ENCODE results near the gene SNCB. TPM values are rescaled to one million over a fixed set of nuclear protein-coding genes. Genes with fewer than 3 reads are reported as not detected.
A peak's percentile ranks its signal among the peaks of the same experiment; 100 is the strongest.

SNCB gene
- total and polyA plus RNA-seq, 2 of the 13 experiments (the other 11 are each of a cell fraction or from before 2014, with no cell fraction given), result not detected

- TF ChIP-seq, protein P1, sequence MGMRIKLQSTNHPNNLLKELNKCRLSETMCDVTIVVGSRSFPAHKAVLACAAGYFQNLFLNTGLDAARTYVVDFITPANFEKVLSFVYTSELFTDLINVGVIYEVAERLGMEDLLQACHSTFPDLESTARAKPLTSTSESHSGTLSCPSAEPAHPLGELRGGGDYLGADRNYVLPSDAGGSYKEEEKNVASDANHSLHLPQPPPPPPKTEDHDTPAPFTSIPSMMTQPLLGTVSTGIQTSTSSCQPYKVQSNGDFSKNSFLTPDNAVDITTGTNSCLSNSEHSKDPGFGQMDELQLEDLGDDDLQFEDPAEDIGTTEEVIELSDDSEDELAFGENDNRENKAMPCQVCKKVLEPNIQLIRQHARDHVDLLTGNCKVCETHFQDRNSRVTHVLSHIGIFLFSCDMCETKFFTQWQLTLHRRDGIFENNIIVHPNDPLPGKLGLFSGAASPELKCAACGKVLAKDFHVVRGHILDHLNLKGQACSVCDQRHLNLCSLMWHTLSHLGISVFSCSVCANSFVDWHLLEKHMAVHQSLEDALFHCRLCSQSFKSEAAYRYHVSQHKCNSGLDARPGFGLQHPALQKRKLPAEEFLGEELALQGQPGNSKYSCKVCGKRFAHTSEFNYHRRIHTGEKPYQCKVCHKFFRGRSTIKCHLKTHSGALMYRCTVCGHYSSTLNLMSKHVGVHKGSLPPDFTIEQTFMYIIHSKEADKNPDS (CRISPR knock-in tag; IDR thresholded peaks at IDR 0.05), result no peak
- 0 out of 2 replicates have a peak, but pooled peaks have one; percentile 20 for TF ChIP-seq SMC3 (IDR thresholded peaks at IDR 0.05; ENCODE audit: low read length)
- TF ChIP-seq, protein P2, sequence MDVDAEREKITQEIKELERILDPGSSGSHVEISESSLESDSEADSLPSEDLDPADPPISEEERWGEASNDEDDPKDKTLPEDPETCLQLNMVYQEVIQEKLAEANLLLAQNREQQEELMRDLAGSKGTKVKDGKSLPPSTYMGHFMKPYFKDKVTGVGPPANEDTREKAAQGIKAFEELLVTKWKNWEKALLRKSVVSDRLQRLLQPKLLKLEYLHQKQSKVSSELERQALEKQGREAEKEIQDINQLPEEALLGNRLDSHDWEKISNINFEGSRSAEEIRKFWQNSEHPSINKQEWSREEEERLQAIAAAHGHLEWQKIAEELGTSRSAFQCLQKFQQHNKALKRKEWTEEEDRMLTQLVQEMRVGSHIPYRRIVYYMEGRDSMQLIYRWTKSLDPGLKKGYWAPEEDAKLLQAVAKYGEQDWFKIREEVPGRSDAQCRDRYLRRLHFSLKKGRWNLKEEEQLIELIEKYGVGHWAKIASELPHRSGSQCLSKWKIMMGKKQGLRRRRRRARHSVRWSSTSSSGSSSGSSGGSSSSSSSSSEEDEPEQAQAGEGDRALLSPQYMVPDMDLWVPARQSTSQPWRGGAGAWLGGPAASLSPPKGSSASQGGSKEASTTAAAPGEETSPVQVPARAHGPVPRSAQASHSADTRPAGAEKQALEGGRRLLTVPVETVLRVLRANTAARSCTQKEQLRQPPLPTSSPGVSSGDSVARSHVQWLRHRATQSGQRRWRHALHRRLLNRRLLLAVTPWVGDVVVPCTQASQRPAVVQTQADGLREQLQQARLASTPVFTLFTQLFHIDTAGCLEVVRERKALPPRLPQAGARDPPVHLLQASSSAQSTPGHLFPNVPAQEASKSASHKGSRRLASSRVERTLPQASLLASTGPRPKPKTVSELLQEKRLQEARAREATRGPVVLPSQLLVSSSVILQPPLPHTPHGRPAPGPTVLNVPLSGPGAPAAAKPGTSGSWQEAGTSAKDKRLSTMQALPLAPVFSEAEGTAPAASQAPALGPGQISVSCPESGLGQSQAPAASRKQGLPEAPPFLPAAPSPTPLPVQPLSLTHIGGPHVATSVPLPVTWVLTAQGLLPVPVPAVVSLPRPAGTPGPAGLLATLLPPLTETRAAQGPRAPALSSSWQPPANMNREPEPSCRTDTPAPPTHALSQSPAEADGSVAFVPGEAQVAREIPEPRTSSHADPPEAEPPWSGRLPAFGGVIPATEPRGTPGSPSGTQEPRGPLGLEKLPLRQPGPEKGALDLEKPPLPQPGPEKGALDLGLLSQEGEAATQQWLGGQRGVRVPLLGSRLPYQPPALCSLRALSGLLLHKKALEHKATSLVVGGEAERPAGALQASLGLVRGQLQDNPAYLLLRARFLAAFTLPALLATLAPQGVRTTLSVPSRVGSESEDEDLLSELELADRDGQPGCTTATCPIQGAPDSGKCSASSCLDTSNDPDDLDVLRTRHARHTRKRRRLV (CRISPR knock-in tag; IDR thresholded peaks at IDR 0.05), result no peak
- no peak for TF ChIP-seq NFYB (CRISPR knock-in tag; IDR thresholded peaks at IDR 0.05)
- no peak for TF ChIP-seq PRDM4 (CRISPR knock-in tag; IDR thresholded peaks at IDR 0.05; ENCODE audit: borderline replicate concordance)
- TF ChIP-seq HNF4A (CRISPR knock-in tag; IDR thresholded peaks at IDR 0.05), result no peak
- no peak for TF ChIP-seq ZFP1 (CRISPR knock-in tag; IDR thresholded peaks at IDR 0.05)
- no peak for TF ChIP-seq ZFP36L1 (CRISPR knock-in tag; IDR thresholded peaks at IDR 0.05)
- peak; percentile 87 for TF ChIP-seq ZBTB38 (CRISPR knock-in tag; IDR thresholded peaks at IDR 0.05)
Observed at GRCh38 chr5:176578391-176578808, 51.9 kb downstream of the SNCB start (continued).
